GM12892 (cell line): ENCODE data around the gene PELI3.

Experiments used
- POLR2A ChIP-seq: IDR thresholded peaks from 2 replicates; pipeline ENCODE4 v1.6.1; 2011; ENCODE audit warnings: low read depth, low read length, control low read depth
- POLR2AphosphoS5 ChIP-seq: IDR thresholded peaks from 2 replicates; pipeline ENCODE4 v1.6.1; 2011; ENCODE audit warnings: low read depth, low read length, control low read depth
- TAF1 ChIP-seq: IDR thresholded peaks from 2 replicates; pipeline ENCODE4 v1.6.1; 2011; ENCODE audit warnings: low read depth, mild to moderate bottlenecking, control low read depth, low read length, borderline replicate concordance

DNA sequence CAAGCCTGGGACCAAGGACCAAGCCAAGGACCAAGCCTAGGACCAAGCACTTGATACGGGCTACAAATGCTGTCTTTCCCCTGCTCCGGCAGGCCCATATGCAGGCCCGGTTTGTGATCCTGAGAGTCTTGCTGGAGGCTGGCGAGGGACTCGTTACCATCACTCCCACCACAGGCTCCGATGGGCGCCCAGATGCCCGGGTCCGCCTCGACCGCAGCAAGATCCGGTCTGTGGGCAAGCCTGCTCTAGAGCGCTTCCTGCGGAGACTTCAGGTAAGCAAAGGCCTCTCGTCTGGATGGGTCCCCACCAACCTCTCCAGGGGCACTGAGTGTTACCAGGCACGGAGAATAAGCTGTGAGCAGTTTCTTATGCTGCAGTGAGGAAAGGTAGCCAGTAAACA is 30.5 kb downstream of the PELI3 start:
- no peak for TF ChIP-seq POLR2A
- no peak for TF ChIP-seq POLR2AphosphoS5
- TF ChIP-seq TAF1 = no peak
